HepG2 (cell line): ENCODE results near the gene HES6. TPM values are rescaled to one million over a fixed set of nuclear protein-coding genes. Genes with fewer than 3 reads are reported as not detected.

Experiments used
- ATM ChIP-seq: fragments of 450-650 bp; IDR thresholded peaks from 2 replicates; pipeline ENCODE4 v1.7.1; 2017; ENCODE audit warnings: mild to moderate bottlenecking, borderline replicate concordance
- DR1 ChIP-seq: sonication (generic); formaldehyde crosslinking; IDR thresholded peaks from 2 replicates; pipeline ENCODE4 v1.8.0; 2021; ENCODE audit warnings: mild to moderate bottlenecking, missing genetic modification reagents, inconsistent platforms
- FOXP1 ChIP-seq, 2 experiments: fragments of 450-650 bp in 1 of 2; IDR thresholded peaks; 2 replicates each; pipeline ENCODE4 v1.6.1; 2017 to 2018; ENCODE audit warnings: antibody characterized with exemption in 1 of 2
- GLMP ChIP-seq: sonication (generic); formaldehyde crosslinking; IDR thresholded peaks from 2 replicates; pipeline ENCODE4 v1.9.0; 2021; ENCODE audit warnings: missing genetic modification reagents, mild to moderate bottlenecking, borderline replicate concordance
- IRX3 ChIP-seq: sonication (generic); formaldehyde crosslinking; IDR thresholded peaks from 2 replicates; pipeline ENCODE4 v1.8.1; 2023; ENCODE audit warnings: mild to moderate bottlenecking, low read depth, missing genetic modification reagents, borderline replicate concordance
- JUND ChIP-seq: sonication (generic); formaldehyde crosslinking; IDR thresholded peaks from 2 replicates; pipeline ENCODE4 v1.8.0; 2022; ENCODE audit warnings: mild to moderate bottlenecking, missing genetic modification reagents
- MAF1 ChIP-seq: sonication (generic); formaldehyde crosslinking; IDR thresholded peaks from 2 replicates; pipeline ENCODE4 v1.5.0; 2020; ENCODE audit warnings: missing genetic modification reagents, borderline replicate concordance
- PRPF4 ChIP-seq: fragments of 200-400 bp; formaldehyde crosslinking; IDR thresholded peaks from 2 replicates; pipeline ENCODE4 v1.6.1; 2016; ENCODE audit warnings: low read length, low read depth; ENCODE audit not compliant: poor library complexity, severe bottlenecking
- SAP130 ChIP-seq: IDR thresholded peaks from 2 replicates; pipeline ENCODE4 v1.6.1; 2016; ENCODE audit warnings: low read depth
- SOX5 ChIP-seq: IDR thresholded peaks from 2 replicates; pipeline ENCODE4 v1.6.1; 2016; ENCODE audit warnings: borderline replicate concordance
- TBX3 ChIP-seq: fragments of 450-650 bp; IDR thresholded peaks from 2 replicates; pipeline ENCODE4 v1.6.1; 2017; ENCODE audit warnings: antibody characterized with exemption, mild to moderate bottlenecking, inconsistent platforms, borderline replicate concordance
- THYN1 ChIP-seq: sonication (generic); formaldehyde crosslinking; IDR thresholded peaks from 2 replicates; pipeline ENCODE4 v1.8.1; 2023; ENCODE audit warnings: low read depth, mild to moderate bottlenecking, moderate library complexity, missing genetic modification reagents, borderline replicate concordance
- U2AF1 ChIP-seq: fragments of 200-400 bp; formaldehyde crosslinking; optimal IDR thresholded peaks from 2 replicates; pipeline ENCODE3; 2017; ENCODE audit warnings: mild to moderate bottlenecking, low read depth, low read length
- UBTF ChIP-seq: sonication (generic); formaldehyde crosslinking; IDR thresholded peaks from 2 replicates; pipeline ENCODE4 v1.4.0; 2020; ENCODE audit warnings: mild to moderate bottlenecking, missing genetic modification reagents
- ZBTB1 ChIP-seq: sonication (generic); formaldehyde crosslinking; IDR thresholded peaks from 2 replicates; pipeline ENCODE4 v1.4.0; 2020; ENCODE audit warnings: missing genetic modification reagents, borderline replicate concordance
- ZMYM4 ChIP-seq: sonication (generic); formaldehyde crosslinking; IDR thresholded peaks from 2 replicates; pipeline ENCODE4 v1.8.1; 2023; ENCODE audit warnings: mild to moderate bottlenecking, missing genetic modification reagents
- ZNF18 ChIP-seq: sonication (generic); formaldehyde crosslinking; IDR thresholded peaks from 2 replicates; pipeline ENCODE4 v1.8.0; 2022; ENCODE audit warnings: mild to moderate bottlenecking, missing genetic modification reagents; ENCODE audit not compliant: insufficient replicate concordance
- ZNF414 ChIP-seq: sonication (generic); formaldehyde crosslinking; IDR thresholded peaks from 2 replicates; pipeline ENCODE4 v1.5.0; 2020; ENCODE audit warnings: missing genetic modification reagents
- ZNF460 ChIP-seq: sonication (generic); formaldehyde crosslinking; IDR thresholded peaks from 2 replicates; pipeline ENCODE4 v1.5.1; 2020; ENCODE audit warnings: missing genetic modification reagents, mild to moderate bottlenecking, borderline replicate concordance
- ZNF569 ChIP-seq: sonication (generic); formaldehyde crosslinking; IDR thresholded peaks from 2 replicates; pipeline ENCODE4 v1.5.0; 2020; ENCODE audit warnings: mild to moderate bottlenecking, missing genetic modification reagents, moderate library complexity, borderline replicate concordance
- ZNF598 ChIP-seq: sonication (generic); formaldehyde crosslinking; IDR thresholded peaks from 2 replicates; pipeline ENCODE4 v1.5.1; 2020; ENCODE audit warnings: mild to moderate bottlenecking, missing genetic modification reagents, borderline replicate concordance
- ZSCAN20 ChIP-seq: sonication (generic); formaldehyde crosslinking; IDR thresholded peaks from 2 replicates; pipeline ENCODE4 v1.4.0; 2020; ENCODE audit warnings: missing genetic modification reagents, mild to moderate bottlenecking, borderline replicate concordance
- polyA plus RNA-seq, 8 experiments: library from polyadenylated mRNA; depleted of rRNA in 3 of 8; stranded (reverse) in 7 of 8; unstranded in 1 of 8; fragments of >200 nt; fragmentation: Illumina TruSeq in 4 of 8; extraction: Trizol in 4 of 8; gene quantifications; 2 replicates each; pipeline versions ENCODE4 v1.2.1 to v1.2.3, GENCODE V29; 2011 to 2016; ENCODE audit warnings: low read depth in 4 of 8, missing spikeins in 1 of 8, mixed read lengths in 1 of 8; ENCODE audit not compliant: insufficient read depth in 1 of 8
- total RNA-seq, 5 experiments: library from RNA; depleted of rRNA; stranded (reverse); fragments of >200 nt; fragmentation: Illumina TruSeq; extraction: Trizol; gene quantifications; 2 replicates each; pipeline ENCODE4 v1.2.3, GENCODE V29; 2016; ENCODE audit warnings: low read depth in 1 of 5

Gene HES6
- total and polyA plus RNA-seq, 2 of the 13 experiments (the other 11 are each of a cell fraction or from before 2014, with no cell fraction given), result 19.5 to 82.8 TPM

- peak; percentile 85; the same call in 1 of the 2 replicates for TF ChIP-seq ZBTB1 (CRISPR knock-in tag)
- TF ChIP-seq DR1, result peak; percentile 47; the same call in 1 of the 2 replicates
- TF ChIP-seq ATM, result peak; percentile 97; the same call in 1 of the 2 replicates
- TF ChIP-seq ZNF460 (CRISPR knock-in tag), result no peak
- peak; percentile 72 for TF ChIP-seq SOX5 (CRISPR knock-in tag)
- TF ChIP-seq ZNF18, result no peak
- peak; percentile 76; the same call in 1 of the 2 replicates for TF ChIP-seq TBX3
- TF ChIP-seq IRX3 (CRISPR knock-in tag), result 0 out of 2 replicates have a peak, but pooled peaks have one; percentile 56
- TF ChIP-seq PRPF4, result no peak
- TF ChIP-seq FOXP1 (IDR thresholded peaks at IDR 0.05), result no peak
- 0 out of 2 replicates have a peak, but pooled peaks have one; percentile 20 for TF ChIP-seq FOXP1 (CRISPR knock-in tag; IDR thresholded peaks at IDR 0.05)
- no peak for TF ChIP-seq GLMP (CRISPR knock-in tag)
- TF ChIP-seq JUND (CRISPR knock-in tag), result peak; percentile 81; the same call in 1 of the 2 replicates
- peak; percentile 42; the same call in 1 of the 2 replicates for TF ChIP-seq MAF1 (CRISPR knock-in tag)
- TF ChIP-seq SAP130, result peak; percentile 100
- peak; percentile 86; the same call in 1 of the 2 replicates for TF ChIP-seq ZSCAN20 (CRISPR knock-in tag)
- TF ChIP-seq THYN1, result no peak
- peak; percentile 85 for TF ChIP-seq UBTF (CRISPR knock-in tag)
- no peak for TF ChIP-seq ZNF598 (CRISPR knock-in tag)
- TF ChIP-seq ZNF569, result no peak
- 0 out of 2 replicates have a peak, but pooled peaks have one; percentile 55 for TF ChIP-seq ZNF414
- TF ChIP-seq ZMYM4, result peak; percentile 93
- TF ChIP-seq U2AF1, result peak; percentile 71
Observed at GRCh38 chr2:238288650-238289573, 49.1 kb upstream of the HES6 start (continued).
